AG09319 (cell line): ENCODE measurements around the gene ELL2.

Source experiments
- DNase-seq: peaks from one replicate; pipeline ENCODE4 v3.0.0-alpha.2; 2010; ENCODE audit warnings: low read depth; ENCODE audit errors: extremely low read depth
- TF ChIP-seq, protein P1 (sequence below): IDR thresholded peaks from 2 replicates; pipeline ENCODE4 v1.5.1; 2011; ENCODE audit warnings: low read depth, mild to moderate bottlenecking, inconsistent platforms, low read length, moderate library complexity

Gene ELL2

DNA sequence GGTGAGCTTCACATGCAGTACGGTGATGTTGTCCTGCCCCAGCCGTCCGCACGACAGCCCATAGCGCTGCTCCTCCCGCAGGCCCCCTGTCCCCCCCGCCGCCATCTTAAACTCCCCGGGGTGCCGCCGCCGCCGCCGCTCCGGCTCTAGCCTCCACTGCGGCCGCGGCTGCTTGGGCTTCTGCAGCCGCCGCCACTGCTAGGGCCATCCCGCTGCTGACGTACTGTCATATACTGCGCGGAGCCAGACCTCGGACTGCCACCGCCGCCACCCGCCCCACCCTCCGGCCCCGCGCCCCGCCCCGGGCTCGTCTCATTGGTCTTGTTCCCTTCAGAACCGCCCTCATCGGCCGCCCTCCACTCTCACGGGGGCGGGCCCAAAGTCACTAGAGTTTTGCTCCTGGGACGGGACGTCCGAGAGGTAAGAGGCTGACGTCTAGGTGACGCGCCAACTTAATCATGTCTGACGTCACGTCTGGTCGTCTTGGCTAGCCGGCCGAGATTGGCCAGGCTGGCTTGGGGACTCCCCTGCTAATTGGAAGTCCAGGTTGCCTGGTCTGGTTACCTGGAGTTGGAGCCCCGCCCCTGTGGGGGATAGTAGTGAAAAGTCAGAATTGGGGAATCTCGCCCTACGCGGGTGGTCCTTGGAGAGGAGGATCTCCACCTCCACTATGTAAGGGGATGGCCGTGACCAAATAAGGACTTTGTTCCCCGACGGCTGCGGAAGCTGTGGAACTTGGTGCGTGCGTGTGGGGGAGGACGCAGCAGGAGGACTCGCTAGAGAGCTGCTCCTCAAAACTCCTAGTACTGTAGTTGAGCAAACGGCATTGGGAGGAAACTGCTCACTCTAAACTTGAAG, at the start of gene ELL2:
Gene ELL2, minus strand, starts transcription at position 235 of the 858 bp plus-strand sequence. Its CDS starts 130 bp downstream, at position 105.
- TF ChIP-seq, protein P1, sequence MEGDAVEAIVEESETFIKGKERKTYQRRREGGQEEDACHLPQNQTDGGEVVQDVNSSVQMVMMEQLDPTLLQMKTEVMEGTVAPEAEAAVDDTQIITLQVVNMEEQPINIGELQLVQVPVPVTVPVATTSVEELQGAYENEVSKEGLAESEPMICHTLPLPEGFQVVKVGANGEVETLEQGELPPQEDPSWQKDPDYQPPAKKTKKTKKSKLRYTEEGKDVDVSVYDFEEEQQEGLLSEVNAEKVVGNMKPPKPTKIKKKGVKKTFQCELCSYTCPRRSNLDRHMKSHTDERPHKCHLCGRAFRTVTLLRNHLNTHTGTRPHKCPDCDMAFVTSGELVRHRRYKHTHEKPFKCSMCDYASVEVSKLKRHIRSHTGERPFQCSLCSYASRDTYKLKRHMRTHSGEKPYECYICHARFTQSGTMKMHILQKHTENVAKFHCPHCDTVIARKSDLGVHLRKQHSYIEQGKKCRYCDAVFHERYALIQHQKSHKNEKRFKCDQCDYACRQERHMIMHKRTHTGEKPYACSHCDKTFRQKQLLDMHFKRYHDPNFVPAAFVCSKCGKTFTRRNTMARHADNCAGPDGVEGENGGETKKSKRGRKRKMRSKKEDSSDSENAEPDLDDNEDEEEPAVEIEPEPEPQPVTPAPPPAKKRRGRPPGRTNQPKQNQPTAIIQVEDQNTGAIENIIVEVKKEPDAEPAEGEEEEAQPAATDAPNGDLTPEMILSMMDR: no peak
- peak; percentile 94 for DNase-seq

GRCh38 chr5:96008987-96009647, 47.5 kb upstream of the ELL2 start:
- no peak for DNase-seq
- TF ChIP-seq, protein P1: no peak

GRCh38 chr5:96008487-96008886, 46.8 kb upstream of the ELL2 start:
- no peak for DNase-seq
- TF ChIP-seq, protein P1: no peak

GRCh38 chr5:96007051-96007450, 45.4 kb upstream of the ELL2 start:
- DNase-seq: no peak
- TF ChIP-seq, protein P1: no peak

DNA sequence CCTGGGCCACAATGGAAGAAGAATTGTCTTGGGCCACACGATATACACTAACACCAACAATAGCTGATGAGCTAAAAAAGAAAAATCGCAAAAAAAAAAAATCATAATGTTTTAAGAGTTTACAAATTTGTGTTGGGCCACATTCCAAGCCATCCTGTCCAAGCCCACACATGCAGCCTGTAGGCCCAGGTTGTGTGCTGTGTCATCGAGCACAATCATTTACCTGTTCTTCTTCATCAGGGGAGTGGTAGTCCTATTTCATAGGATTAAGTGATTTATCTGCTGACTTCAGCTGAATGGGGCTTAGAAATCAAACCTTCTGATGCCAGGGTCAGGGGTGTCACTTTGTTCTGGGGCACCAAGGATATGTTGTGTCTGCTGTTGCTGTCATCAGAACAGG, 44.6 kb upstream of the ELL2 start:
- TF ChIP-seq, protein P1: no peak
- DNase-seq: no peak

- DNase-seq: no peak
- TF ChIP-seq, protein P1: no peak
These were observed 43.1 kb upstream of the ELL2 start for GRCh38 chr5:96004754-96005153.

GRCh38 chr5:96004087-96004486, 42.4 kb upstream of the ELL2 start:
- TF ChIP-seq, protein P1: no peak
- no peak for DNase-seq
